Measurements from ENCODE around the gene GNG13. TPM values are rescaled to one million over a fixed set of nuclear protein-coding genes. Genes with fewer than 3 reads are reported as not detected.
"Not testable (repeated sequence)": the region's sequence is repeated elsewhere in the genome, so short reads cannot be mapped to it uniquely, and the experiment has no call there.

The GNG13 gene
- total RNA-seq, 1 donor from 2014 or later: not detected

- no peak overlapping the region for H3K27ac ChIP-seq
- H3K4me1 ChIP-seq: no peaks in the 10 kb centered on the region
- intact Hi-C loops (cut with DNase I): no loop called here
- H3K4me3 ChIP-seq: no peak overlapping the region
- peaks cover 15% of the 10 kb centered on the region for H3K27me3 ChIP-seq (ENCODE audit: low read depth)
- H3K9me3 ChIP-seq: peaks cover 13% of the 10 kb centered on the region
- H3K36me3 ChIP-seq: no peaks in the 10 kb centered on the region
- DNase-seq: no peak
- ATAC-seq: no peak
- no peak for TF ChIP-seq CTCF (IDR thresholded peaks at IDR 0.05)
Observed at GRCh38 chr16:840561-841454, 40.3 kb upstream of the GNG13 start.

GRCh38 chr16:839643-840408, 39.3 kb upstream of the GNG13 start:
- DNase-seq: no peak
- Histone ChIP-seq H3K4me3 (no peak overlapping the region), H3K9me3 (peaks cover 17% of the 10 kb centered on the region), H3K36me3 (no peaks in the 10 kb centered on the region), H3K4me1 (no peaks in the 10 kb centered on the region), H3K27ac (no peak overlapping the region), H3K27me3 (ENCODE audit: low read depth) (peaks cover 15% of the 10 kb centered on the region)
- no peak for ATAC-seq
- TF ChIP-seq CTCF (IDR thresholded peaks at IDR 0.05): no peak
- intact Hi-C loops (cut with DNase I): no loop called here

GRCh38 chr16:838741-839140, 38.2 kb upstream of the GNG13 start:
- intact Hi-C loops (cut with DNase I): no loop called here
- TF ChIP-seq CTCF (IDR thresholded peaks at IDR 0.05): no peak
- Histone ChIP-seq H3K4me1 (no peaks in the 10 kb centered on the region), H3K27ac (no peak overlapping the region), H3K4me3 (no peak overlapping the region), H3K27me3 (ENCODE audit: low read depth) (peaks cover 15% of the 10 kb centered on the region), H3K36me3 (no peaks in the 10 kb centered on the region), H3K9me3 (peaks cover 17% of the 10 kb centered on the region)
- no peak for DNase-seq
- no peak for ATAC-seq

- peaks cover 17% of the 10 kb centered on the region for H3K9me3 ChIP-seq
- H3K36me3 ChIP-seq; H3K4me1 ChIP-seq; H3K27ac ChIP-seq; intact Hi-C loops (cut with DNase I); ATAC-seq; H3K4me3 ChIP-seq; DNase-seq: not testable (repeated sequence)
- peaks cover 15% of the 10 kb centered on the region for H3K27me3 ChIP-seq (ENCODE audit: low read depth)
Observed at GRCh38 chr16:836822-837221, 36.3 kb upstream of the GNG13 start.

- Histone ChIP-seq H3K27me3 (ENCODE audit: low read depth) (peaks cover 10% of the 10 kb centered on the region), H3K36me3 (no peaks in the 10 kb centered on the region), H3K9me3 (peaks cover 17% of the 10 kb centered on the region), H3K4me3 (no peak overlapping the region), H3K4me1 (no peaks in the 10 kb centered on the region), H3K27ac (no peak overlapping the region)
- TF ChIP-seq CTCF (IDR thresholded peaks at IDR 0.05): no peak
- ATAC-seq: no peak
- intact Hi-C loops (cut with DNase I): no loop called here
- DNase-seq: no peak
Observed at GRCh38 chr16:836221-836620, 35.7 kb upstream of the GNG13 start.

- intact Hi-C loops (cut with DNase I): no loop called here
- TF ChIP-seq CTCF (IDR thresholded peaks at IDR 0.05): no peak
- Histone ChIP-seq H3K9me3 (peaks cover 17% of the 10 kb centered on the region), H3K4me3 (no peak overlapping the region), H3K4me1 (no peaks in the 10 kb centered on the region), H3K36me3 (no peaks in the 10 kb centered on the region), H3K27ac (no peak overlapping the region), H3K27me3 (ENCODE audit: low read depth) (peaks cover 6% of the 10 kb centered on the region)
- DNase-seq (no peak), ATAC-seq (no peak)
Observed at GRCh38 chr16:835373-835772, 34.8 kb upstream of the GNG13 start.

All from lower lobe of right lung (tissue), 2 donors.